ENCODE measurements around the gene MYBBP1A. TPM values are rescaled to one million over a fixed set of nuclear protein-coding genes. Genes with fewer than 3 reads are reported as not detected.

Gene MYBBP1A
- total and polyA plus RNA-seq, 9 of the 15 experiments (the other 6 are each of a cell fraction or from before 2014, with no cell fraction given), result 2.0 to 114 (median 47.2) TPM

- TF ChIP-seq REST (IDR thresholded peaks at IDR 0.05; ENCODE audit: borderline replicate concordance), result peak; percentile 31; the same call in 1 of the 2 replicates
- no peak for TF ChIP-seq REST (CRISPR knock-in tag; IDR thresholded peaks at IDR 0.05; ENCODE audit: low read depth)
- no peak for TF ChIP-seq MTA2 (IDR thresholded peaks at IDR 0.05; ENCODE audit: low read depth)
- no peak for TF ChIP-seq HDAC1 (IDR thresholded peaks at IDR 0.05)
- no peak for TF ChIP-seq PTTG1 (tag; IDR thresholded peaks at IDR 0.05; ENCODE audit: low read depth)
- no peak for TF ChIP-seq JUND (IDR thresholded peaks at IDR 0.05; ENCODE audit: borderline replicate concordance, low read depth, low read length)
- no peak for TF ChIP-seq JUND (tag; IDR thresholded peaks at IDR 0.05; ENCODE audit: borderline replicate concordance, low read depth, low read length)
- TF ChIP-seq ZNF589 (CRISPR knock-in tag; IDR thresholded peaks at IDR 0.05; ENCODE audit: low read depth), result no peak
- TF ChIP-seq TAF9B (IDR thresholded peaks at IDR 0.05; ENCODE audit: partially characterized antibody), result no peak
- TF ChIP-seq ZNF217 (CRISPR knock-in tag; IDR thresholded peaks at IDR 0.05), result no peak
- TF ChIP-seq, protein P1, sequence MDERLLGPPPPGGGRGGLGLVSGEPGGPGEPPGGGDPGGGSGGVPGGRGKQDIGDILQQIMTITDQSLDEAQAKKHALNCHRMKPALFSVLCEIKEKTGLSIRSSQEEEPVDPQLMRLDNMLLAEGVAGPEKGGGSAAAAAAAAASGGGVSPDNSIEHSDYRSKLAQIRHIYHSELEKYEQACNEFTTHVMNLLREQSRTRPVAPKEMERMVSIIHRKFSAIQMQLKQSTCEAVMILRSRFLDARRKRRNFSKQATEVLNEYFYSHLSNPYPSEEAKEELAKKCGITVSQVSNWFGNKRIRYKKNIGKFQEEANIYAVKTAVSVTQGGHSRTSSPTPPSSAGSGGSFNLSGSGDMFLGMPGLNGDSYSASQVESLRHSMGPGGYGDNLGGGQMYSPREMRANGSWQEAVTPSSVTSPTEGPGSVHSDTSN (CRISPR knock-in tag; IDR thresholded peaks at IDR 0.05; ENCODE audit: low read depth), result no peak
- TF ChIP-seq, protein P1 (tag; conservative IDR thresholded peaks at IDR 0.05; ENCODE audit: low read depth), result no peak
- no peak for TF ChIP-seq ZNF707 (CRISPR knock-in tag; conservative IDR thresholded peaks at IDR 0.05)
- TF ChIP-seq, protein P2, sequence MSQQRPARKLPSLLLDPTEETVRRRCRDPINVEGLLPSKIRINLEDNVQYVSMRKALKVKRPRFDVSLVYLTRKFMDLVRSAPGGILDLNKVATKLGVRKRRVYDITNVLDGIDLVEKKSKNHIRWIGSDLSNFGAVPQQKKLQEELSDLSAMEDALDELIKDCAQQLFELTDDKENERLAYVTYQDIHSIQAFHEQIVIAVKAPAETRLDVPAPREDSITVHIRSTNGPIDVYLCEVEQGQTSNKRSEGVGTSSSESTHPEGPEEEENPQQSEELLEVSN (IDR thresholded peaks at IDR 0.05; ENCODE audit: borderline replicate concordance in 1 of 2, extremely low read depth in 1 of 2, insufficient read depth in 1 of 2, insufficient read length in 1 of 2, low read depth in 1 of 2, low read length in 1 of 2, poor library complexity in 1 of 2, severe bottlenecking in 1 of 2), result no peak
- TF ChIP-seq IRF2 (CRISPR knock-in tag; IDR thresholded peaks at IDR 0.05), result no peak
- peak; percentile 54 to 64; a peak in 3 of 4 replicates for TF ChIP-seq NRF1 (conservative IDR thresholded peaks at IDR 0.05 in 1 of 2, IDR thresholded peaks at IDR 0.05 in 1 of 2)
Measured at GRCh38 chr17:4594931-4595684, 39.9 kb upstream of the MYBBP1A start (continued).

All from K562 (cell line).